ENCODE data around the gene RAB20.

DNA sequence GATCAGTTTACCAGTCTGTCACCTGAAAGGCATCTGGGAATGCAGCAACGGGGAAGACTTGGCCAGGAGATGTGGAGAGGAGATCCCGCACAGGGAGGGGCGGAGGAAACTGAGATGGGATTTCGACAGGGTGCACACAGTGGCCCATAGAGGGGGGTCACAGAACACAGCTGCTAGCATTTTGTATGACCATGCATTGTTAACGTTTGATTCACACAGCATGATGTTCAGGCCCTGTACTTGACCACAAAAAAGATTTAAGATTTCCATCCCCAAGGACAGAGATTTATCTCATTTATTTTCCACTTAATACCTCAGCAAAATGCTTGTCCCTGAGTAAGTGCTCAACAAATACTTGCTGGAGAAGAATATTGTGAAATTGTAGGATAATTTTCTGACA lies 63.2 kb downstream of the RAB20 start:
- TF ChIP-seq EZH2phosphoT487 (IDR thresholded peaks at IDR 0.05; ENCODE audit: insufficient read depth, low read depth), result no peak
- TF ChIP-seq EZH2 (IDR thresholded peaks at IDR 0.05; ENCODE audit: insufficient read depth, poor library complexity, severe bottlenecking), result no peak
